ENCODE measurements around the gene GBA2. TPM values are rescaled to one million over a fixed set of nuclear protein-coding genes. Genes with fewer than 3 reads are reported as not detected.

The GBA2 gene
- total and polyA plus RNA-seq, 8 donors = 63.3 to 113 (median 92.2) TPM

- Histone ChIP-seq H3K36me3 (peaks cover 6 to 65% of the 10 kb centered on the region in 2 donors), H3K4me1 (peaks cover 21 to 53% of the 10 kb centered on the region in 2 donors), H3K27me3 (no peaks in the 10 kb centered on the region), H3K4me3 (no peak overlapping the region), H3K27ac (no peak overlapping the region), H3K9me3 (no peaks in the 10 kb centered on the region)
- ATAC-seq (no peak), DNase-seq (no peak)
- no peak for TF ChIP-seq CTCF (IDR thresholded peaks at IDR 0.05)
- intact Hi-C loops (cut with DNase I) = no loop called here
Measured at GRCh38 chr9:35743452-35743851, 5.6 kb downstream of the GBA2 start.

- peaks cover 6 to 82% of the 10 kb centered on the region in 2 donors for H3K36me3 ChIP-seq
- DNase-seq (no peak), ATAC-seq (no peak)
- H3K4me3 ChIP-seq = no peak overlapping the region
- no peaks in the 10 kb centered on the region for H3K9me3 ChIP-seq
- no peak overlapping the region for H3K27ac ChIP-seq
- H3K4me1 ChIP-seq = peaks cover 16 to 38% of the 10 kb centered on the region in 2 donors
- TF ChIP-seq CTCF (IDR thresholded peaks at IDR 0.05) = no peak
- H3K27me3 ChIP-seq = no peaks in the 10 kb centered on the region
- intact Hi-C loops (cut with DNase I) = no loop called here
Measured at GRCh38 chr9:35741740-35742139, 7.3 kb downstream of the GBA2 start.

GRCh38 chr9:35740243-35740642, 8.8 kb downstream of the GBA2 start:
- no peak for ATAC-seq
- intact Hi-C loops (cut with DNase I) = no loop called here
- TF ChIP-seq CTCF (IDR thresholded peaks at IDR 0.05) = no peak
- Histone ChIP-seq H3K27ac (no peak overlapping the region), H3K4me1 (peaks cover 5 to 35% of the 10 kb centered on the region in 2 donors), H3K9me3 (no peaks in the 10 kb centered on the region), H3K4me3 (no peak overlapping the region), H3K27me3 (no peaks in the 10 kb centered on the region), H3K36me3 (peaks cover 6 to 97% of the 10 kb centered on the region in 2 donors)
- no peak for DNase-seq

- Histone ChIP-seq H3K27ac (no peak overlapping the region), H3K36me3 (peaks cover 6 to 99% of the 10 kb centered on the region in 2 donors)
- TF ChIP-seq CTCF (IDR thresholded peaks at IDR 0.05) = no peak
Measured at GRCh38 chr9:35738924-35739323, 10.1 kb downstream of the GBA2 start.

GRCh38 chr9:35738186-35738585, 10.8 kb downstream of the GBA2 start:
- Histone ChIP-seq H3K9me3 (no peaks in the 10 kb centered on the region), H3K36me3 (peaks cover 3 to 91% of the 10 kb centered on the region in 2 donors), H3K27me3 (no peaks in the 10 kb centered on the region), H3K4me1 (peaks cover 8 to 26% of the 10 kb centered on the region in 2 donors), H3K27ac (no peak overlapping the region), H3K4me3 (no peak overlapping the region)
- no peak for TF ChIP-seq CTCF (IDR thresholded peaks at IDR 0.05)
- no peak for ATAC-seq
- intact Hi-C loops (cut with DNase I) = no loop called here
- no peak for DNase-seq

More at GRCh38 chr9:35738924-35739323, 10.1 kb downstream of the GBA2 start:
- no peaks in the 10 kb centered on the region for H3K27me3 ChIP-seq
- H3K9me3 ChIP-seq = no peaks in the 10 kb centered on the region
- no peak for DNase-seq
- intact Hi-C loops (cut with DNase I) = no loop called here
- no peak overlapping the region for H3K4me3 ChIP-seq
- H3K4me1 ChIP-seq = peaks cover under 1 to 26% of the 10 kb centered on the region in 2 donors
- no peak for ATAC-seq
